Astrocyte of the hippocampus (primary cell): ENCODE results near the gene RPS15.

ENCODE experiments used
- DNase-seq: peaks from one replicate; pipeline ENCODE4 v3.0.0; 2011; ENCODE audit warnings: low read depth, low spot score

Gene RPS15

GRCh38 chr19:1482361-1483130 lies 44.4 kb downstream of the RPS15 start:
- no peak for DNase-seq

- no peak for DNase-seq
These were observed 45.2 kb downstream of the RPS15 start for GRCh38 chr19:1483131-1483978.

- no peak for DNase-seq
These were observed 45.8 kb downstream of the RPS15 start for GRCh38 chr19:1483979-1484428.

GRCh38 chr19:1486720-1487575 lies 48.8 kb downstream of the RPS15 start:
- no peak for DNase-seq

GRCh38 chr19:1487576-1488281 lies 49.5 kb downstream of the RPS15 start:
- no peak for DNase-seq

- DNase-seq, result no peak
These were observed 50.0 kb downstream of the RPS15 start for GRCh38 chr19:1488282-1488601.

- DNase-seq, result no peak
These were observed 51.5 kb downstream of the RPS15 start for GRCh38 chr19:1489463-1490310.
